Spleen (tissue), 11 donors: ENCODE data around the gene SLC36A4. TPM values are rescaled to one million over a fixed set of nuclear protein-coding genes. Genes with fewer than 3 reads are reported as not detected.

ENCODE experiments used
- DNase-seq: peaks from one replicate; pipeline ENCODE4 v3.0.0-alpha.2; 2020
- H3K27ac ChIP-seq, 8 donors: fragments of 200-600 bp; sonication (generic) in 7 of 8; 1 replicate in 4 of 8; 2 replicates in 4 of 8; pipeline versions ENCODE4 v1.5.0 to v1.8.0; 2016 to 2021; ENCODE audit warnings: inconsistent platforms in 4 of 8, mild to moderate bottlenecking in 4 of 8, moderate library complexity in 1 of 8
- H3K27me3 ChIP-seq, 7 donors: fragments of 200-600 bp; sonication (generic) in 6 of 7; replicated peaks in 1 of 7; 1 replicate in 4 of 7; 2 replicates in 3 of 7; pipeline versions ENCODE4 v1.5.0 to v1.8.0; 2016 to 2021; ENCODE audit warnings: inconsistent platforms in 3 of 7, mild to moderate bottlenecking in 1 of 7
- H3K36me3 ChIP-seq, 6 donors: fragments of 200-600 bp; sonication (generic) in 5 of 6; 1 replicate in 4 of 6; 2 replicates in 2 of 6; pipeline versions ENCODE4 v1.5.0 to v1.8.0; 2016 to 2021; ENCODE audit warnings: inconsistent platforms in 2 of 6
- H3K4me1 ChIP-seq, 6 donors: fragments of 200-600 bp; sonication (generic) in 5 of 6; 1 replicate in 3 of 6; 2 replicates in 3 of 6; pipeline versions ENCODE4 v1.5.0 to v1.8.0; 2016 to 2021; ENCODE audit warnings: inconsistent platforms in 3 of 6
- H3K4me3 ChIP-seq, 8 donors: fragments of 200-600 bp; sonication (generic) in 7 of 8; 1 replicate in 4 of 8; 2 replicates in 4 of 8; pipeline versions ENCODE4 v1.5.0 to v1.8.0; 2016 to 2021; ENCODE audit warnings: inconsistent platforms in 4 of 8, mild to moderate bottlenecking in 4 of 8, moderate library complexity in 2 of 8
- H3K9me3 ChIP-seq, 8 donors: fragments of 200-600 bp; sonication (generic) in 7 of 8; 1 replicate in 4 of 8; 2 replicates in 4 of 8; pipeline versions ENCODE4 v1.5.0 to v1.8.0; 2016 to 2021; ENCODE audit warnings: inconsistent platforms in 4 of 8
- CTCF ChIP-seq, 11 experiments: fragments of 200-600 bp in 7 of 11; fragments of 450-650 bp in 4 of 11; sonication (generic) in 4 of 11; IDR thresholded peaks in 8 of 11; conservative IDR thresholded peaks in 3 of 11; 1 replicate in 7 of 11; 2 replicates in 4 of 11; pipeline versions ENCODE4 v1.4.0 to v1.8.0; 2016 to 2021; ENCODE audit warnings: antibody characterized with exemption in 11 of 11, inconsistent platforms in 4 of 11, mild to moderate bottlenecking in 1 of 11
- POLR2A ChIP-seq, 3 donors: fragments of 450-650 bp; IDR thresholded peaks; one replicate each; pipeline ENCODE4 v1.5.1; 2017; ENCODE audit warnings: antibody characterized with exemption in 3 of 3, mild to moderate bottlenecking in 1 of 3
- POLR2AphosphoS5 ChIP-seq, 3 donors: sonication (generic); formaldehyde crosslinking; IDR thresholded peaks; one replicate each; pipeline ENCODE4 v1.5.1; 2017; ENCODE audit warnings: antibody characterized with exemption in 3 of 3
- WGBS, 5 donors: extraction: QIAGEN DNeasy Blood & Tissue Kit in 3 of 5; methylation state at CpG; one replicate each; pipeline versions ENCODE4 v1.1.5 to v1.1.7; 2013 to 2018; 5-methylcytosine and 5-hydroxymethylcytosine counted together
- intact Hi-C: fragments of 100-400 bp; cut with DNase I; formaldehyde crosslinking; loops from one replicate; pipeline ENCODE4 v1.15.0; 2023; ENCODE audit warnings: low total_unique reads
- polyA plus RNA-seq, 3 donors: library from polyadenylated mRNA; stranded (reverse); fragments of 200-250 nt; gene quantifications; one replicate each; pipeline ENCODE4 v1.2.1, GENCODE V29; 2013
- total RNA-seq, 7 donors: library from RNA; depleted of rRNA in 3 of 7; stranded (reverse); fragments of >200 nt in 3 of 7; fragmentation: NEBNext Ultra II Directional in 4 of 7; extraction: Animal tissue kit (Norgen Biotek cat#: 25700) in 4 of 7; gene quantifications; one replicate each; pipeline versions ENCODE4 v1.1.0 to v1.2.1, GENCODE V29; 2016 to 2021
- donor health status: healthy with polysubstance abuse.
- donor health status: DM: no; HTN: no; CAD: no; lungs with moderate emphysema.
- donor health status: DM: no; HTN: no; CAD: no.
- donor health status: Bipolar disorder and iron deficiency.
- donor health status: healthy.
- donor health status: DM: no; HTN: no; CAD: no.
- donor health status: DM: yes; HTN: yes; CAD: no.

SLC36A4 gene
- total and polyA plus RNA-seq, 10 donors = 2.6 to 41.4 (median 17.3) TPM

GRCh38 chr11:93132836-93133235, 65.0 kb downstream of the SLC36A4 start:
- intact Hi-C loops = no loop called here
- H3K4me3 ChIP-seq = no peak overlapping the region
- DNase-seq = no peak
- TF ChIP-seq POLR2A (IDR thresholded peaks at IDR 0.05) = no peak
- TF ChIP-seq POLR2AphosphoS5 (IDR thresholded peaks at IDR 0.05) = no peak
- no peak for TF ChIP-seq CTCF (IDR thresholded peaks at IDR 0.05 in 8 of 11, conservative IDR thresholded peaks at IDR 0.05 in 3 of 11)
- no peak overlapping the region for H3K27ac ChIP-seq
- peaks cover 0 to 7% (median 0%) of the 10 kb centered on the region in 6 donors for H3K36me3 ChIP-seq
- no peaks in the 10 kb centered on the region for H3K9me3 ChIP-seq
- 67 to 82% (median 73%) methylated on average over 1 of the region's 1 CpG for WGBS, 5 donors
- no peaks in the 10 kb centered on the region for H3K4me1 ChIP-seq
- H3K27me3 ChIP-seq = peaks cover 0 to under 1% (median 0%) of the 10 kb centered on the region in 7 donors

- WGBS, 5 donors = 39 to 57% (median 44%) methylated on average over 2 of the region's 2 CpGs
- intact Hi-C loops = no loop called here
- H3K27ac ChIP-seq = no peak overlapping the region
- no peaks in the 10 kb centered on the region for H3K4me1 ChIP-seq
- no peak for DNase-seq
- peaks cover 0 to 10% (median 0%) of the 10 kb centered on the region in 7 donors for H3K27me3 ChIP-seq
- no peak overlapping the region for H3K4me3 ChIP-seq
- TF ChIP-seq CTCF (IDR thresholded peaks at IDR 0.05 in 8 of 11, conservative IDR thresholded peaks at IDR 0.05 in 3 of 11) (no peak), POLR2AphosphoS5 (IDR thresholded peaks at IDR 0.05) (no peak)
- H3K36me3 ChIP-seq = peaks cover 0 to 7% (median 0%) of the 10 kb centered on the region in 6 donors
- no peaks in the 10 kb centered on the region for H3K9me3 ChIP-seq
Observed at GRCh38 chr11:93131709-93132108, 66.1 kb downstream of the SLC36A4 start.

GRCh38 chr11:93128574-93128973, 69.2 kb downstream of the SLC36A4 start:
- Histone ChIP-seq H3K27ac (no peak overlapping the region), H3K4me1 (no peaks in the 10 kb centered on the region), H3K36me3 (no peaks in the 10 kb centered on the region), H3K4me3 (no peak overlapping the region), H3K9me3 (no peaks in the 10 kb centered on the region), H3K27me3 (peaks cover 0 to 11% (median 0%) of the 10 kb centered on the region in 7 donors)
- 84 to 97% (median 92%) methylated on average over 3 of the region's 3 CpGs for WGBS, 5 donors
- intact Hi-C loops = no loop called here
- no peak for DNase-seq
- TF ChIP-seq POLR2A (IDR thresholded peaks at IDR 0.05) = no peak
- no peak for TF ChIP-seq POLR2AphosphoS5 (IDR thresholded peaks at IDR 0.05)

- no peak for DNase-seq
Observed at GRCh38 chr11:93123351-93123898, 74.4 kb downstream of the SLC36A4 start.

More at GRCh38 chr11:93123351-93123898, 74.4 kb downstream of the SLC36A4 start:
- Histone ChIP-seq H3K4me1 (no peaks in the 10 kb centered on the region), H3K36me3 (no peaks in the 10 kb centered on the region), H3K27ac (no peak overlapping the region), H3K9me3 (no peaks in the 10 kb centered on the region), H3K4me3 (no peak overlapping the region), H3K27me3 (peaks cover 0 to 14% (median 0%) of the 10 kb centered on the region in 7 donors)
- 82 to 92% (median 87%) methylated on average over 4 of the region's 4 CpGs for whole genome bisulfite sequencing, 5 donors
- intact Hi-C loops = no loop called here
- TF ChIP-seq CTCF (IDR thresholded peaks at IDR 0.05 in 8 of 11, conservative IDR thresholded peaks at IDR 0.05 in 3 of 11) (no peak), POLR2AphosphoS5 (IDR thresholded peaks at IDR 0.05) (no peak), POLR2A (IDR thresholded peaks at IDR 0.05) (no peak)
